PC-9 (cell line): Measurements from ENCODE around the gene HTR3A. TPM values are rescaled to one million over a fixed set of nuclear protein-coding genes. Genes with fewer than 3 reads are reported as not detected.

Experiments used
- Bru-seq: library from RNA; stranded (reverse); fragments of 400-500 nt; gene quantifications from one replicate; lab custom pipeline; 2021; lab: Mats Ljungman, UMichigan
- BruChase-seq, 2 experiments: library from RNA; stranded (reverse); fragments of 400-500 nt; gene quantifications; one replicate each; lab custom pipeline; 2021; lab: Mats Ljungman, UMichigan
- BruUV-seq: library from RNA; stranded (reverse); fragments of 400-500 nt; replicated peaks from 2 replicates; lab custom pipeline; 2021; lab: Mats Ljungman, UMichigan
- CTCF ChIA-PET: fragments of 300-600 bp; sonication (Branson Sonifier 250); formaldehyde crosslinking; loops from one replicate; lab custom pipeline; 2022; ENCODE audit warnings: antibody characterized with exemption; lab: Charles Lee
- POLR2A ChIA-PET: fragments of 300-600 bp; sonication (Branson Sonifier 250); formaldehyde crosslinking; loops from one replicate; lab custom pipeline; 2022; ENCODE audit warnings: antibody characterized with exemption; ENCODE audit not compliant: unreplicated experiment; lab: Charles Lee
- DNase-seq, 2 experiments: peaks; one replicate each; pipeline versions ENCODE4 v3.0.0 to v3.0.0-alpha.2; 2015 to 2022; ENCODE audit warnings: mixed read lengths in 1 of 2
- H2AFZ ChIP-seq: fragments of 200-600 bp; sonication (generic); 2 replicates; pipeline ENCODE4 v1.8.1; 2017; ENCODE audit warnings: antibody characterized with exemption
- H3F3A ChIP-seq: fragments of 200-600 bp; sonication (generic); 2 replicates; pipeline ENCODE4 v1.8.1; 2017; ENCODE audit warnings: antibody characterized with exemption, mild to moderate bottlenecking, low read depth; ENCODE audit not compliant: insufficient read depth
- H3K27ac ChIP-seq: fragments of 200-600 bp; sonication (generic); 2 replicates; pipeline ENCODE4 v1.6.1; 2016; ENCODE audit warnings: mixed run types
- H3K27me3 ChIP-seq: fragments of 200-600 bp; sonication (generic); 2 replicates; pipeline ENCODE4 v1.6.1; 2016; ENCODE audit warnings: low read depth, mixed run types; ENCODE audit not compliant: insufficient read depth
- H3K36me3 ChIP-seq: fragments of 200-600 bp; sonication (generic); 2 replicates; pipeline ENCODE4 v1.6.1; 2016; ENCODE audit warnings: low read depth, mixed run types
- H3K4me1 ChIP-seq: fragments of 200-600 bp; sonication (generic); replicated peaks from 2 replicates; pipeline ENCODE4 v1.6.1; 2016; ENCODE audit warnings: mixed run types; ENCODE audit not compliant: insufficient read depth
- H3K4me2 ChIP-seq: fragments of 200-600 bp; sonication (generic); 2 replicates; pipeline ENCODE4 v1.6.1; 2017; ENCODE audit warnings: mixed run types
- H3K4me3 ChIP-seq: fragments of 200-600 bp; sonication (generic); 2 replicates; pipeline ENCODE4 v1.6.1; 2016; ENCODE audit warnings: mixed run types
- H3K79me2 ChIP-seq: fragments of 200-600 bp; sonication (generic); 2 replicates; pipeline ENCODE4 v1.6.1; 2017; ENCODE audit warnings: low read depth, mixed run types
- H3K9me2 ChIP-seq: fragments of 200-600 bp; sonication (generic); 2 replicates; pipeline ENCODE4 v1.8.1; 2017; ENCODE audit warnings: mild to moderate bottlenecking; ENCODE audit not compliant: insufficient read depth
- H3K9me3 ChIP-seq: fragments of 200-600 bp; sonication (generic); 2 replicates; pipeline ENCODE4 v1.8.1; 2016; ENCODE audit warnings: low read depth; ENCODE audit not compliant: insufficient read depth
- H4K20me1 ChIP-seq: fragments of 200-600 bp; sonication (generic); 2 replicates; pipeline ENCODE4 v1.8.1; 2017; ENCODE audit not compliant: insufficient read depth
- CTCF ChIP-seq: fragments of 200-600 bp; sonication (generic); conservative IDR thresholded peaks from 2 replicates; pipeline ENCODE4 v1.6.1; 2017; ENCODE audit warnings: mixed run types, antibody characterized with exemption, mild to moderate bottlenecking, moderate library complexity
- EZH2 ChIP-seq: fragments of 200-600 bp; sonication (generic); IDR thresholded peaks from 2 replicates; pipeline ENCODE4 v1.8.0; 2017; ENCODE audit warnings: antibody characterized with exemption, low read depth
- intact Hi-C: fragments of 100-400 bp; cut with micrococcal nuclease; formaldehyde crosslinking; loops from one replicate; pipeline ENCODE4 v1.10.0; 2022; ENCODE audit not compliant: unreplicated experiment
- long read RNA-seq: library from polyadenylated mRNA; stranded (forward); transcript quantifications from one replicate; pipeline ENCODE4 v2.0.0, GENCODE V29; 2022
- total RNA-seq: library from RNA; stranded (reverse); gene quantifications from 2 replicates; pipeline ENCODE4 v1.2.3, GENCODE V29; 2021

Gene HTR3A
- total RNA-seq (not detected in 2 replicates), Bru-seq, nascent RNA (not detected), BruChase-seq, experiment 1, labeled RNA remaining after a 2-hour chase (not detected), BruChase-seq, experiment 2, labeled RNA remaining after a 6-hour chase (not detected)
- long read RNA-seq: 0 reads

GRCh38 chr11:113974741-113975470, at the start of gene HTR3A:
HTR3A (plus strand) TSS chr11:113975108; CDS start chr11:113975326, 218 bp downstream.
- H4K20me1 ChIP-seq: no peaks in the 10 kb centered on the region
- no peaks in the 10 kb centered on the region for H3K9me2 ChIP-seq
- H3F3A ChIP-seq: no peaks in the 10 kb centered on the region
- peaks cover 96% of the 10 kb centered on the region for H3K27me3 ChIP-seq
- H3K9me3 ChIP-seq: no peaks in the 10 kb centered on the region
- H3K79me2 ChIP-seq: no peaks in the 10 kb centered on the region
- POLR2A ChIA-PET: no interaction called here
- TF ChIP-seq CTCF (no peak), EZH2 (no peak)
- no peak within 1 kb of the TSS for H3K27ac ChIP-seq
- CTCF ChIA-PET: no interaction called here
- H3K36me3 ChIP-seq: no peaks in the 10 kb centered on the region
- H3K4me1 ChIP-seq: peaks cover 7% of the 10 kb centered on the region; the same call in 1 of the 2 replicates
- H2AFZ ChIP-seq: no peak within 1 kb of the TSS
- BruUV-seq: no TSS peak
- peak within 1 kb of the TSS; percentile 66 for H3K4me2 ChIP-seq
- intact Hi-C loops: loop anchor here (5.0 kb wide), 1 partner anchor 658 kb away; no protein-coding TSS in a partner anchor
- no peak within 1 kb of the TSS for H3K4me3 ChIP-seq
- peak; percentile 53 to 62 for DNase-seq

DNA sequence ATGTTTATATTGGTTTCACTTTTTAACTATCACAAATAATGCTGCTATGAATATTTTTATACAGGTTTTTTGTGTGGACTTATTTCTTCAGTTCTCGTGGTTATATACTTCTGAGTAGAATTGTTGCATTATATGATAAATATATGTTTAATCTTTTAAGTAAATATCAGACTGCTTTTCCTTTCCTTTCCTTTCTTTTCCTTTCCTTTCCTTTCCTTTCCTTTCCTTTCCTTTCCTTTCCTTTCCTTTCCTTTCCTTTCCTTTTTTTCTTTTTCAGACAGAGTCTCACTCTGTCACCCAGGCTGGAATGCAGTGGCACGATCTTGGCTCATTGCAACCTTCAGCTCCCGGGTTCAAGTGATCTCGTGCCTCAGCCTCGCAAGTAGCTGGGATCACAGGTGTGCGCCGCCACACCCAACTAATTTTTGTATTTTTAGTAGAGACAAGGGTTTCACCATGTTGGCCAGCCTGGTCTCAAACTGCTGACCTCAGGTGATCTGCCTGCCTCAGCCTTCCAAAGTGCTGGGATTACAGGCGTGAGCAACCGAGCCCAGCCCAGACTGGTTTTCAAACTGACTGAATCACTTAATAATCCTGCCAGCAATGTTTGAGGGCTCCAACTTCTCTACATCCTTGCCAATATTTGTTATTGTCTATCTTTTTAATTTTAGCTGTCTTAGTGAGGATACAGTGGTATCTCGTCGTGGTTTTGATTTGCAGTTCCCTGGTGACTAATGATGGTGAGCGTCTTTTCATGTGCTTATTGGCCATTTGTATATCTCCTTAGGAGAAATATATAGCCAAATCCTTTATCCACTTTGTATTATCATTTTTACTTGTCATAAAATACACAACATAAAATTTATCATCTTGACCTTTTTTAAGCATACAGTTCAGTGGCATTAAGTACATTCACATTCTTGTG, 48.4 kb upstream of the HTR3A start:
- Histone ChIP-seq H3K4me2 (no peak overlapping the region), H3K4me1 (no peaks in the 10 kb centered on the region), H3F3A (no peaks in the 10 kb centered on the region), H3K79me2 (no peaks in the 10 kb centered on the region), H3K4me3 (no peak overlapping the region), H2AFZ (no peak overlapping the region), H4K20me1 (no peaks in the 10 kb centered on the region), H3K36me3 (no peaks in the 10 kb centered on the region), H3K9me3 (no peaks in the 10 kb centered on the region), H3K27me3 (peaks cover 97% of the 10 kb centered on the region), H3K27ac (no peak overlapping the region), H3K9me2 (no peaks in the 10 kb centered on the region)
- ChIA-PET CTCF (no interaction called here), POLR2A (no interaction called here)
- TF ChIP-seq EZH2: no peak
- TF ChIP-seq CTCF: no peak
- no peak for DNase-seq
- no TSS peak for BruUV-seq
- intact Hi-C loops: no loop called here

GRCh38 chr11:113928311-113928710, 46.6 kb upstream of the HTR3A start:
- H3K27ac ChIP-seq: no peak overlapping the region
- no peak overlapping the region for H2AFZ ChIP-seq
- DNase-seq: no peak
- no peaks in the 10 kb centered on the region for H3K36me3 ChIP-seq
- POLR2A ChIA-PET: no interaction called here
- H4K20me1 ChIP-seq: no peaks in the 10 kb centered on the region
- intact Hi-C loops: no loop called here
- H3K27me3 ChIP-seq: peaks cover 97% of the 10 kb centered on the region
- no TSS peak for BruUV-seq
- no peaks in the 10 kb centered on the region for H3K4me1 ChIP-seq
- H3K4me2 ChIP-seq: no peak overlapping the region
- H3K9me2 ChIP-seq: no peaks in the 10 kb centered on the region
- H3K79me2 ChIP-seq: no peaks in the 10 kb centered on the region
- H3F3A ChIP-seq: no peaks in the 10 kb centered on the region
- CTCF ChIA-PET: no interaction called here
- H3K9me3 ChIP-seq: no peaks in the 10 kb centered on the region
- no peak overlapping the region for H3K4me3 ChIP-seq
- TF ChIP-seq CTCF (no peak), EZH2 (no peak)
